ENCODE measurements around the gene IL1R2. TPM values are rescaled to one million over a fixed set of nuclear protein-coding genes. Genes with fewer than 3 reads are reported as not detected.

IL1R2 gene
- total and polyA plus RNA-seq, 2 of the 13 experiments (the other 11 are each of a cell fraction or from before 2014, with no cell fraction given), result 3.6 to 7.3 TPM

DNA sequence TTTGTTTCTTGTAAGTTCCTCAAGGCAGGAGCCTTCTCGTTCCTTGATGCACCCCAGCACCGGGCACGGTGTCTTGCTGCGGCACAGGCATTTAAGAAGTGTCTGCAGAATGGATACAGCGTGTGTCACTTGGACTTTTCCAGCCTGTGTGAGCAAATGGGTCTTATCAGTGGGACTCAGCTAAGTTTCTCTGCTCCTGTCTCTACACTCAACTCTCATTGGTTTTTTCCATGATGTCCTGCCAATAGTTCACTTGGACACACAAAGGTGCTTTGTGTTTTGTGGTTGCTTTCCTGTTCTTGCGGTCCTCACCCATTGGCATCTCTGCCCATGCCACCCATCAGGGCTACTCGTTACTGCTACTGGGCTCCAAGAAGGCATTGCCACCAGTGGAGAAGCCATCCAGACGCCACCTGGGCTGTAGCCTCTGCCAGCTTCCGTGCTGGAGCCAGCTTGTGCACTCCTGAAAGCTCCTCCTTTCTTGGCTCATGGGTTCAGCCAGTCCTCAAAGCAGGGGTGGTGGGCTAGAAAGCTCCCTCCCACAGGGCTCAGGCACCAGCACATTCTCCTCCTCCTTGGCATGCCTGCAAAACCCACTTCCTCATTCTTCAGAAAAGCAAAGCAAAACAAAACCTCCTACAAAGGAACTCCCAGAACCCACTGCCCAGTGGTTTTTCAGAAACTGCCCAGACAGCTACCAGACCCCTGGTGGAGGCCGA lies 41.4 kb downstream of the IL1R2 start (continued):
- TF ChIP-seq, protein P1, sequence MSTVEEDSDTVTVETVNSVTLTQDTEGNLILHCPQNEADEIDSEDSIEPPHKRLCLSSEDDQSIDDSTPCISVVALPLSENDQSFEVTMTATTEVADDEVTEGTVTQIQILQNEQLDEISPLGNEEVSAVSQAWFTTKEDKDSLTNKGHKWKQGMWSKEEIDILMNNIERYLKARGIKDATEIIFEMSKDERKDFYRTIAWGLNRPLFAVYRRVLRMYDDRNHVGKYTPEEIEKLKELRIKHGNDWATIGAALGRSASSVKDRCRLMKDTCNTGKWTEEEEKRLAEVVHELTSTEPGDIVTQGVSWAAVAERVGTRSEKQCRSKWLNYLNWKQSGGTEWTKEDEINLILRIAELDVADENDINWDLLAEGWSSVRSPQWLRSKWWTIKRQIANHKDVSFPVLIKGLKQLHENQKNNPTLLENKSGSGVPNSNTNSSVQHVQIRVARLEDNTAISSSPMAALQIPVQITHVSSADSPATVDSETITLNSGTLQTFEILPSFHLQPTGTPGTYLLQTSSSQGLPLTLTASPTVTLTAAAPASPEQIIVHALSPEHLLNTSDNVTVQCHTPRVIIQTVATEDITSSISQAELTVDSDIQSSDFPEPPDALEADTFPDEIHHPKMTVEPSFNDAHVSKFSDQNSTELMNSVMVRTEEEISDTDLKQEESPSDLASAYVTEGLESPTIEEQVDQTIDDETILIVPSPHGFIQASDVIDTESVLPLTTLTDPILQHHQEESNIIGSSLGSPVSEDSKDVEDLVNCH (CRISPR knock-in tag; IDR thresholded peaks at IDR 0.05), result no peak
- TF ChIP-seq ZNF768 (CRISPR knock-in tag; IDR thresholded peaks at IDR 0.05) (peak; percentile 44; the same call in 1 of the 2 replicates), ZNF101 (CRISPR knock-in tag; IDR thresholded peaks at IDR 0.05; ENCODE audit: borderline replicate concordance, low read depth) (no peak; the same call in 1 of the 2 replicates), CENPX (CRISPR knock-in tag; IDR thresholded peaks at IDR 0.05) (no peak), PCBP1 (IDR thresholded peaks at IDR 0.05; ENCODE audit: borderline replicate concordance, low read depth, low read length) (no peak), ZBTB8A (CRISPR knock-in tag; IDR thresholded peaks at IDR 0.05; ENCODE audit: borderline replicate concordance, low read depth) (no peak), REXO4 (CRISPR knock-in tag; IDR thresholded peaks at IDR 0.05; ENCODE audit: borderline replicate concordance) (no peak), REL (CRISPR knock-in tag; conservative IDR thresholded peaks at IDR 0.05) (no peak), CC2D1A (CRISPR knock-in tag; IDR thresholded peaks at IDR 0.05) (no peak), ZNF431 (CRISPR knock-in tag; IDR thresholded peaks at IDR 0.05; ENCODE audit: borderline replicate concordance, low read depth) (no peak), ZNF326 (CRISPR knock-in tag; IDR thresholded peaks at IDR 0.05; ENCODE audit: borderline replicate concordance) (no peak), HMG20B (CRISPR knock-in tag; conservative IDR thresholded peaks at IDR 0.05) (no peak), NFE2L2 (IDR thresholded peaks at IDR 0.05; ENCODE audit: low read length) (no peak), MZF1 (CRISPR knock-in tag; IDR thresholded peaks at IDR 0.05; ENCODE audit: borderline replicate concordance) (no peak)
- TF ChIP-seq, protein P2, sequence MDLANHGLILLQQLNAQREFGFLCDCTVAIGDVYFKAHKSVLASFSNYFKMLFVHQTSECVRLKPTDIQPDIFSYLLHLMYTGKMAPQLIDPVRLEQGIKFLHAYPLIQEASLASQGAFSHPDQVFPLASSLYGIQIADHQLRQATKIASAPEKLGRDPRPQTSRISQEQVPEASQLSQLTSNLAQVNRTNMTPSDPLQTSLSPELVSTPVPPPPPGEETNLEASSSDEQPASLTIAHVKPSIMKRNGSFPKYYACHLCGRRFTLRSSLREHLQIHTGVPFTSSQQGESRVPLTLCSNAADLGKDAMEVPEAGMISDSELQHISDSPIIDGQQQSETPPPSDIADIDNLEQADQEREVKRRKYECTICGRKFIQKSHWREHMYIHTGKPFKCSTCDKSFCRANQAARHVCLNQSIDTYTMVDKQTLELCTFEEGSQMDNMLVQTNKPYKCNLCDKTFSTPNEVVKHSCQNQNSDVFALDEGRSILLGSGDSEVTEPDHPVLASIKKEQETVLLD (CRISPR knock-in tag; IDR thresholded peaks at IDR 0.05; ENCODE audit: low read depth), result no peak
- TF ChIP-seq, protein P3, sequence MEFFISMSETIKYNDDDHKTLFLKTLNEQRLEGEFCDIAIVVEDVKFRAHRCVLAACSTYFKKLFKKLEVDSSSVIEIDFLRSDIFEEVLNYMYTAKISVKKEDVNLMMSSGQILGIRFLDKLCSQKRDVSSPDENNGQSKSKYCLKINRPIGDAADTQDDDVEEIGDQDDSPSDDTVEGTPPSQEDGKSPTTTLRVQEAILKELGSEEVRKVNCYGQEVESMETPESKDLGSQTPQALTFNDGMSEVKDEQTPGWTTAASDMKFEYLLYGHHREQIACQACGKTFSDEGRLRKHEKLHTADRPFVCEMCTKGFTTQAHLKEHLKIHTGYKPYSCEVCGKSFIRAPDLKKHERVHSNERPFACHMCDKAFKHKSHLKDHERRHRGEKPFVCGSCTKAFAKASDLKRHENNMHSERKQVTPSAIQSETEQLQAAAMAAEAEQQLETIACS (CRISPR knock-in tag; IDR thresholded peaks at IDR 0.05), result no peak
- TF ChIP-seq, protein P4, sequence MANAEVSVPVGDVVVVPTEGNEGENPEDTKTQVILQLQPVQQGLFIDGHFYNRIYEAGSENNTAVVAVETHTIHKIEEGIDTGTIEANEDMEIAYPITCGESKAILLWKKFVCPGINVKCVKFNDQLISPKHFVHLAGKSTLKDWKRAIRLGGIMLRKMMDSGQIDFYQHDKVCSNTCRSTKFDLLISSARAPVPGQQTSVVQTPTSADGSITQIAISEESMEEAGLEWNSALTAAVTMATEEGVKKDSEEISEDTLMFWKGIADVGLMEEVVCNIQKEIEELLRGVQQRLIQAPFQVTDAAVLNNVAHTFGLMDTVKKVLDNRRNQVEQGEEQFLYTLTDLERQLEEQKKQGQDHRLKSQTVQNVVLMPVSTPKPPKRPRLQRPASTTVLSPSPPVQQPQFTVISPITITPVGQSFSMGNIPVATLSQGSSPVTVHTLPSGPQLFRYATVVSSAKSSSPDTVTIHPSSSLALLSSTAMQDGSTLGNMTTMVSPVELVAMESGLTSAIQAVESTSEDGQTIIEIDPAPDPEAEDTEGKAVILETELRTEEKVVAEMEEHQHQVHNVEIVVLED (CRISPR knock-in tag; IDR thresholded peaks at IDR 0.05; ENCODE audit: borderline replicate concordance), result no peak
- TF ChIP-seq, protein P5, sequence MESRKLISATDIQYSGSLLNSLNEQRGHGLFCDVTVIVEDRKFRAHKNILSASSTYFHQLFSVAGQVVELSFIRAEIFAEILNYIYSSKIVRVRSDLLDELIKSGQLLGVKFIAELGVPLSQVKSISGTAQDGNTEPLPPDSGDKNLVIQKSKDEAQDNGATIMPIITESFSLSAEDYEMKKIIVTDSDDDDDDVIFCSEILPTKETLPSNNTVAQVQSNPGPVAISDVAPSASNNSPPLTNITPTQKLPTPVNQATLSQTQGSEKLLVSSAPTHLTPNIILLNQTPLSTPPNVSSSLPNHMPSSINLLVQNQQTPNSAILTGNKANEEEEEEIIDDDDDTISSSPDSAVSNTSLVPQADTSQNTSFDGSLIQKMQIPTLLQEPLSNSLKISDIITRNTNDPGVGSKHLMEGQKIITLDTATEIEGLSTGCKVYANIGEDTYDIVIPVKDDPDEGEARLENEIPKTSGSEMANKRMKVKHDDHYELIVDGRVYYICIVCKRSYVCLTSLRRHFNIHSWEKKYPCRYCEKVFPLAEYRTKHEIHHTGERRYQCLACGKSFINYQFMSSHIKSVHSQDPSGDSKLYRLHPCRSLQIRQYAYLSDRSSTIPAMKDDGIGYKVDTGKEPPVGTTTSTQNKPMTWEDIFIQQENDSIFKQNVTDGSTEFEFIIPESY (CRISPR knock-in tag; IDR thresholded peaks at IDR 0.05), result no peak
- TF ChIP-seq, protein P6, sequence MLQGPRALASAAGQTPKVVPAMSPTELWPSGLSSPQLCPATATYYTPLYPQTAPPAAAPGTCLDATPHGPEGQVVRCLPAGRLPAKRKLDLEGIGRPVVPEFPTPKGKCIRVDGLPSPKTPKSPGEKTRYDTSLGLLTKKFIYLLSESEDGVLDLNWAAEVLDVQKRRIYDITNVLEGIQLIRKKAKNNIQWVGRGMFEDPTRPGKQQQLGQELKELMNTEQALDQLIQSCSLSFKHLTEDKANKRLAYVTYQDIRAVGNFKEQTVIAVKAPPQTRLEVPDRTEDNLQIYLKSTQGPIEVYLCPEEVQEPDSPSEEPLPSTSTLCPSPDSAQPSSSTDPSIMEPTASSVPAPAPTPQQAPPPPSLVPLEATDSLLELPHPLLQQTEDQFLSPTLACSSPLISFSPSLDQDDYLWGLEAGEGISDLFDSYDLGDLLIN (CRISPR knock-in tag; IDR thresholded peaks at IDR 0.05; ENCODE audit: borderline replicate concordance), result no peak
